Activated CD8-positive, alpha-beta memory T cell treated with anti-CD3 and anti-CD28 coated beads, Interleukin-2, amount 10 ng/mL, durations not matched to agents 7 days and 5 days (primary cell): ENCODE results near the gene CCDC70. TPM values are rescaled to one million over a fixed set of nuclear protein-coding genes. Genes with fewer than 3 reads are reported as not detected.
"Not testable (repeated sequence)": the region's sequence is repeated elsewhere in the genome, so short reads cannot be mapped to it uniquely, and the experiment has no call there.

Experiments used
- ATAC-seq: fragments of 150-1000 bp; cut with Tn5 transposase; one replicate; pipeline ENCODE4 v1.10.0; 2021; ENCODE audit warnings: moderate library complexity
- CTCF ChIA-PET: fragments of 350-600 bp; sonication (Branson Sonifier 250); formaldehyde crosslinking; loops from one replicate; lab custom pipeline; 2021; ENCODE audit warnings: antibody characterized with exemption; lab: Charles Lee
- DNase-seq: peaks from one replicate; pipeline ENCODE4 v3.0.0-alpha.2; 2020
- H3K27ac Mint-ChIP-seq: one replicate; pipeline ENCODE4 v1.8.0; 2021; ENCODE audit warnings: mild to moderate bottlenecking, mixed read lengths
- H3K27me3 Mint-ChIP-seq: one replicate; pipeline ENCODE4 v1.8.0; 2021; ENCODE audit warnings: mixed read lengths
- H3K36me3 Mint-ChIP-seq: one replicate; pipeline ENCODE4 v1.8.0; 2021; ENCODE audit warnings: mild to moderate bottlenecking, mixed read lengths
- H3K4me1 Mint-ChIP-seq: one replicate; pipeline ENCODE4 v1.8.0; 2021; ENCODE audit warnings: mixed read lengths
- H3K4me3 Mint-ChIP-seq: one replicate; pipeline ENCODE4 v1.8.0; 2021; ENCODE audit warnings: mild to moderate bottlenecking, moderate library complexity, mixed read lengths
- H3K9me3 Mint-ChIP-seq: one replicate; pipeline ENCODE4 v1.8.0; 2022; ENCODE audit warnings: low read depth, mixed read lengths
- total RNA-seq, 2 experiments: library from RNA; stranded (reverse); gene quantifications; one replicate each; pipeline ENCODE4 v1.2.3, GENCODE V29; 2021

CCDC70 gene
- total RNA-seq, 2 experiments from 2014 or later: not detected

DNA sequence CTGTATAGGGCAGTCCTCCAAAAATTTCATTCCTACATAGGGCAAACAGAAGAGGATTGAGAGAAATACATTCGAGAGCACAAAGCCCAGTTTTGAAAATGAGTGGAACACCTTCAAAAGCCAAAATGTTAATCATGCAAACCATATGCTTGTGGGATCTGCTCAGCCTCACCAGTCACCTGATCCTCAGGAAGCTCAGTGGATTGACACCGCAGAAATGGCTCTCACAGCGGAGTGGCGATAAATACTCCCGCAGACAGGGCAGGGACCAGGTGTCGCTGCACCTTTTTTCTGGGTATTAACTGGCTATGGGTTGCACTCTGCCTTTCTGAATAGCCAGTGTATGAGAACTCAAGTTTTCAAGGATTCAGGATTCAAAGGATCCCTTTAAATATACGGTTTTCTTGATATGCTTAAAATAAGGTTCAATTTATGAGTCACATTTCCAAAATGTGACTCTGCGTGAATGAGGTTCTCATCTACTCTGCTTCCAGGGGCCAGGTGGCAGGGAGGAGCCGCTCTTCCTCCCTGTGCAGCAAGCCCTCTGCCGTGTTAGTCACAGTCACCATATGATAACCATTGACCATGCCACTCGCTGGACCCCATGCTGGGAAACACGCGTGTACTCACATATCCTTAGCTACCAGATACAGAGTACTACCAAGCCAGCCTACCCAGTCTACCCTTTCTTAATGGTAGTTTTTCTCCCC lies 39.5 kb upstream of the CCDC70 start:
- Mint-ChIP-seq H3K9me3 (no peaks in the 10 kb centered on the region), H3K27me3 (no peaks in the 10 kb centered on the region), H3K36me3 (no peaks in the 10 kb centered on the region), H3K4me3 (no peak overlapping the region), H3K4me1 (peaks cover 73% of the 10 kb centered on the region), H3K27ac (peak overlapping the region; percentile 61)
- CTCF ChIA-PET: interaction anchor here (1.0 to 2.0 kb wide), 5 partner anchors 10 to 17 kb away, joined by 3 to 11 read pairs (median 5); no protein-coding TSS in a partner anchor
- DNase-seq (no peak), ATAC-seq (no peak)

DNA sequence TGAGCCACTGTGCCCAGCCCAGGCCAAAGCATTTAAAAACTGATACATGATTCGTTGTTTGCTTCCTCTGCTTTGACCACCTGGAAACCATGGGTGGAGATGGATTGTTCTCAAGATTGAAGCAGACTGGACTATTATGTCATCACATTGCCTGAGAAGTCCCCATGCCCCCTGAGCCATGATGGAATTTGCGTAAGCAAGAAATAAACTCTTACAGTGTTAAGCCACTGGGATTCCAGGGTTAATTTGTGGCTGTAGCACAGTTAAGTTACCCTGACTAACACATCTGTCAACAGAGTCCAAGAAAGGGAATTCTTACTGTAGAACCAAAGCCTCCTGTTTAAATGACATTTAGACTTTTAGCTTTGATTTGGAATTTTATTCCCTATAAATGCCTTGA lies 38.4 kb upstream of the CCDC70 start:
- H3K9me3 Mint-ChIP-seq: no peaks in the 10 kb centered on the region
- no peak for ATAC-seq
- H3K27ac Mint-ChIP-seq: no peak overlapping the region
- peaks cover 72% of the 10 kb centered on the region for H3K4me1 Mint-ChIP-seq
- no peaks in the 10 kb centered on the region for H3K36me3 Mint-ChIP-seq
- no peaks in the 10 kb centered on the region for H3K27me3 Mint-ChIP-seq
- CTCF ChIA-PET: interaction anchor here (1.0 to 2.0 kb wide), 4 partner anchors 8 to 18 kb away, joined by 3 to 9 read pairs (median 4); no protein-coding TSS in a partner anchor
- no peak overlapping the region for H3K4me3 Mint-ChIP-seq
- DNase-seq: no peak

DNA sequence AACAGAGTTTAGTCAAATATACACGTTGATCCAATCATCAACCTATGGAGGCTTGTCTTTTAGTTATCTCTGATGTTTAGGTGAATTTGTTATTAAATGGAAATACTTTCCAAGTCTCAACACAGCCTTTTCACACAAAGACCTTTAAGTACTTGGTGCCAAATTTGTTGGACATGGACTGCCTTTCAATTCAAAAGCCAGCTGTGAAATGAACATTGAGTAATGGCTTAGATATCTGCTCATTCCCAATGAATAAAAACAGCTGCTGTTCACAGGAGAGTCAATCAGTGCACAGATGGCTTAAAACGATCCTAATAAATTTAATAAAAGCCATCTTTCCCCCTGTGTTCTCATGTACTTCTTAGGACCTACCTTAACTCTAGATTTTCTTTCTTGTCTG lies 37.9 kb upstream of the CCDC70 start:
- H3K4me1 Mint-ChIP-seq: peaks cover 67% of the 10 kb centered on the region
- H3K27ac Mint-ChIP-seq: no peak overlapping the region

DNA sequence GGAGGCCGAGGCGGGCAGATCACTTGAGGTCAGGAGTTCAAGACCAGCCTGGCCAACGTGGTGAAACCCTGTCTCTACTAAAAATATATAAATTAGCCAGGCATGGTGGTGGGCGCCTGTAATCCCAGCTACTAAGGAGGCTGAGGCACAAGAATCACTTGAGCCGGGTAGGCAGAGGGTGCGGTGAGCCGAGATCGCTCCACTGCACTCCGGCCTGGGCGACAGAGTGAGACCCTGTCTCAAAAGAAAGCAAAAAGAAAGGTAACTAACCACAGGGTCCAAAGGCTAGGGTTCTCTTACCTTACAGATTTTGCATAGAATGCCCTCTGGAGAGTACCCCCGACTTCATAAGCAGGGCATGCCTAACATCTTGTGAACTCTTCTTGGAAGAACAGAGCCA lies 37.1 kb upstream of the CCDC70 start:
- H3K27me3 Mint-ChIP-seq, H3K36me3 Mint-ChIP-seq, DNase-seq, H3K9me3 Mint-ChIP-seq, H3K4me3 Mint-ChIP-seq, ATAC-seq: not testable (repeated sequence)
- peaks cover 60% of the 10 kb centered on the region for H3K4me1 Mint-ChIP-seq
- peak overlapping the region; percentile 80 for H3K27ac Mint-ChIP-seq
- CTCF ChIA-PET: interaction anchor here (1.0 to 2.2 kb wide), 6 partner anchors 9 to 332 kb away, joined by 3 to 19 read pairs (median 4); no protein-coding TSS in a partner anchor

More for the DNA sequence above, 37.9 kb upstream of the CCDC70 start:
- Mint-ChIP-seq H3K27me3 (no peaks in the 10 kb centered on the region), H3K4me3 (no peak overlapping the region), H3K9me3 (no peaks in the 10 kb centered on the region), H3K36me3 (no peaks in the 10 kb centered on the region)
- CTCF ChIA-PET: interaction anchor here (1.1 to 2.0 kb wide), 4 partner anchors 8 to 304 kb away, joined by 3 to 9 read pairs (median 6); no protein-coding TSS in a partner anchor
- DNase-seq (no peak), ATAC-seq (no peak)

DNA sequence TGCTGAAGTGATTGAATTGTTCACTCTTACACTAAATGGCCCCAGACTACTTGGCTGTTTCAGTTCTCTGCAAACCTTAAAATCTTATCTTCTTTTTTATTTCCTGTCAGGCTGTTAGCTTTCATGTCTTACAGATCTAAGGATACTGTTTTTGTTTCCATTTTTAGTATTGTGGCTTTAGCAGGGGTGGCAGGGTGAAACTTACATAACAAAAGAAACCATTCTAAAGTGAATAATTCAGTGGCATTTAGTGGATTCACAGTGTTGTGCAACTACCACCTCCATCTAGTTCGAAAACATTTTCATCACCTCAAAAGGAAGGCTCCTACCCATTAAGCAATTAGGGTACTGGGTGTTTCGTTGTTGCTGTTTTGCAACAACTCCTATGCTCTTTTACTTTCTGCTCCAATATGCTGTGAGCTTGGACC lies 36.6 kb upstream of the CCDC70 start:
- H3K36me3 Mint-ChIP-seq: no peaks in the 10 kb centered on the region
- H3K27ac Mint-ChIP-seq: peak overlapping the region; percentile 80
- CTCF ChIA-PET: interaction anchor here (1.0 to 2.2 kb wide), 10 partner anchors 10 to 331 kb away, joined by 3 to 19 read pairs (median 4); no protein-coding TSS in a partner anchor
- H3K27me3 Mint-ChIP-seq: no peaks in the 10 kb centered on the region
- ATAC-seq (peak; percentile 57), DNase-seq (no peak)
- H3K9me3 Mint-ChIP-seq: no peaks in the 10 kb centered on the region
- peaks cover 57% of the 10 kb centered on the region for H3K4me1 Mint-ChIP-seq
- H3K4me3 Mint-ChIP-seq: peak overlapping the region; percentile 39

DNA sequence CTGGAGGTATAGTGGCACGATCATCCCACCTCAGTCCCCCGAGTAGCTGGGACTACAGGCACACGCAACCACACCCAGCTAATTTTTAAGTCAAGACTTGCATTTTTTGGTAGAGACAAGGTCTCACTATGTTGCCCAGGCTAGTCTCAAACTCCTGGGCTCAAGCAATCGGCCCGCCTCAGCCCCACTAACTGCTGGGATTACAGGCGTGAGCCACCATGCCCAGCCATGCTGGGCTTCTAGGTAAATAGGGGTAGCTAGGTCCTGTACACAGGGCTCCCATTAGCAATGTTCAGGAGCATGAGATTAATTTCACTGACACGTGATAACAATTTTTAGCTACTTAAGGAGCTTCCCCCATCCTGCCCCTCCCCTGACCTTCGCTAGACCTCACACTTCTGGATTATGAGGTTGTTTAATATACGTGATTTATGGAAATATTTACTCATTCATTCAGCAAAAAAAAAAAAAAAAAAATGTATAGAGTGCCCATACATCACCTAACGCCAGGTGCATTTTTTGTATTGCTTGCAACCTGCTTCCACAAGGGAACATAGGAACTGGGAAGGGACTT lies 36.0 kb upstream of the CCDC70 start:
- DNase-seq: no peak
- Mint-ChIP-seq H3K4me1 (peaks cover 53% of the 10 kb centered on the region), H3K4me3 (peak overlapping the region; percentile 39), H3K9me3 (no peaks in the 10 kb centered on the region), H3K36me3 (no peaks in the 10 kb centered on the region), H3K27ac (peak overlapping the region; percentile 80), H3K27me3 (no peaks in the 10 kb centered on the region)
- ATAC-seq: no peak
- CTCF ChIA-PET: interaction anchor here (1.0 to 2.2 kb wide), 10 partner anchors 9 to 331 kb away, joined by 3 to 19 read pairs (median 4); no protein-coding TSS in a partner anchor

DNA sequence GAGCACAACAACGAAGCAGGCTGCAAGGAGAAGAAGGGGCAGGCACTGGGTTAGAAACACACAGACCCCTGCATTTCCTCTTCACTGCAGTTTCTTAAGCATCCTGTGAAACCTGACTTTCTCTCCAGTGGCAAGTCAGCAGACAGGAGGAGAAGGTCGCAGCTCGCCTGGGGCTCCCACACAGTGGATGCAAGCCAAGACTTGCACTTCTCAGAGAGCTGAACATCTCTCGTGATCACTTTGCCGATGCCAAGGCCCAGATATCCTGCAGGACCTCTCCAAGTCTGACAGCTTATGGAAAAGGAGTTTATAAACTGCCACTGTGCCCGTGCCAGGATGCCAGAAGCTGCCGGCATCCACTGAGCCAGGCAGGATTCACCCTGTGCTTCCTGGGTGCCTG lies 35.2 kb upstream of the CCDC70 start:
- ATAC-seq (no peak), DNase-seq (no peak)
- no peaks in the 10 kb centered on the region for H3K27me3 Mint-ChIP-seq
- H3K9me3 Mint-ChIP-seq: no peaks in the 10 kb centered on the region
- H3K4me1 Mint-ChIP-seq: peaks cover 45% of the 10 kb centered on the region
- H3K27ac Mint-ChIP-seq: no peak overlapping the region
- no peaks in the 10 kb centered on the region for H3K36me3 Mint-ChIP-seq
- H3K4me3 Mint-ChIP-seq: no peak overlapping the region
- CTCF ChIA-PET: interaction anchor here (1.2 to 2.2 kb wide), 4 partner anchors 11 to 24 kb away, joined by 3 to 19 read pairs (median 4); no protein-coding TSS in a partner anchor

DNA sequence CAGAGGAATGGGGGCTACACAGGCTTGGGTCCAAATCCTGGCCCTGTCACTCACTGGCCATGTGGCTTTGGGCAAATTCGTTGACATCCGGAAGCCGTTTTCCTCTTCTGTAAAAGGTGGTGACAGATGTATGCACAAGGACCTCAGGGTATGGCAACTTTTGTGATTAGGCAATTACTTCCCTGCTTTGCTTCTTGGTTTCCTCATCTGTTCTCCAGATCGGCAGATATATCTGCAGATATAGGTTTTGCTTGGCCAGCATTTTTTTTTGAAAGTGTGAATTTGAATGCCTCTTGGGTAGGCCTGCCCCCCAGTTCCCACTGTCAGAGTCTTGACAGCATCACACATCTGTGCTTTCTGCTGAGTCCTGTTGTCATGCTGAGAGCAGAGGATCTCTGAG lies 34.5 kb upstream of the CCDC70 start:
- Mint-ChIP-seq H3K36me3 (no peaks in the 10 kb centered on the region), H3K9me3 (no peaks in the 10 kb centered on the region), H3K4me1 (peaks cover 39% of the 10 kb centered on the region), H3K4me3 (no peak overlapping the region), H3K27ac (no peak overlapping the region), H3K27me3 (no peaks in the 10 kb centered on the region)
- no peak for DNase-seq
- CTCF ChIA-PET: interaction anchor here (1.1 to 3.2 kb wide), 5 partner anchors 12 to 22 kb away, joined by 3 to 16 read pairs (median 3); no protein-coding TSS in a partner anchor
- no peak for ATAC-seq

DNA sequence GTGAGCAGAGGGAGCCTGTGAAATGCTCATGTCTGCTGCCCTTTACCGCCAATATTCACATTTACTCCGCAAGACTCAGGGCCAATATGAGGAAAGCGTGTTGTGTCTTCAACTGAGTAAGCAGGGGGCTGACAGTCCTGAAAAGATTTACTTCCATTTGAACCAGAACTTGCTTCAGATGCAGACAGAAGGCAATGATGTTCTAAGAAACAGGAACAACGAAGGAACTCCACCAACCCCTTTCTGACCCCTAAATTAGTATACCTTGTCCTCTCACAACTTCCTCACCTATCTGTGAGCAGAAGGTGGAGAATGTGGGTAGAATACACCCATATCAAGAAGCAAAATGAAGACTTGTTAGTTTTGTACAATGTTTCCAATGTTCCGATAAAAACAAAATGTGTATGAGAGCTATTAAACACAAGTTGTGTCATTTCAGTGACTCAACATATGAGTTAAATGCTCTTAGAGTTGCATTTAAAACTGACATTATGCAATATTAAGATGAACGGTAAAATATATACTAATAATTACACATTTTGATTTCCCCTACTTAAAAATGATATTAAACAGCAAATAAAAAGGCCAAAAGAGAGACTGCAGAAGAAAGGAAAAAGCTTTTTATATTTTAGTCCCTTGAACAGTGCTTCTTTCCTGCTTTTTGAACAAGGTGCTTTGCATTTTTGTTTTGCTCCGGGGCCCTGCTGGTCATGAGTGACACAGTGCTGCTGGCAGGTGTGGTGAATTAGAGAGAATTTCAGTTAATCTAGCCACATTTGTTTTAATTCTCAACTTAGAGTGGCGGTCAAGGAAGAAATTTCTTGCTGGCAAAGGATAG lies 32.8 kb upstream of the CCDC70 start:
- no peaks in the 10 kb centered on the region for H3K9me3 Mint-ChIP-seq
- ATAC-seq (no peak), DNase-seq (no peak)
- H3K36me3 Mint-ChIP-seq: no peaks in the 10 kb centered on the region
- CTCF ChIA-PET: interaction anchor here (0.7 to 3.2 kb wide), 3 partner anchors 8 to 20 kb away, joined by 3 to 16 read pairs (median 4); no protein-coding TSS in a partner anchor
- no peak overlapping the region for H3K4me3 Mint-ChIP-seq
- peaks cover 4% of the 10 kb centered on the region for H3K27me3 Mint-ChIP-seq
- H3K27ac Mint-ChIP-seq: no peak overlapping the region
- H3K4me1 Mint-ChIP-seq: peaks cover 32% of the 10 kb centered on the region

DNA sequence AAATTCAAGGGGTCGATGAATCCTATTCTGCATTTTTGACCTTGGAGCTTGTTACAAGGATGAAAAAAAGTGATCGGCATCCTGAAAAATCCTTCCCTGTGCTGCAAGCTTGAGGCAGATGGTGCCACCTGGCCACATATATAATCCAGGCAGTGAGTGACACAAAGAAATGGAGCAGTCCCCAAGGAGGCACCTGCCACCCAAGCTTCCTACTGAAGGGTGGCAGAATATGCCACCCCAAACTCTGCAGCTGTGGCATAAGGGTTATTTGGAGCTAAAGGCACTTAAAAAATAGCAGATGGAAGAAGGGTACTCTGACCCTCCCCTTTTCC lies 32.2 kb upstream of the CCDC70 start:
- Mint-ChIP-seq H3K9me3 (no peaks in the 10 kb centered on the region), H3K27me3 (peaks cover 4% of the 10 kb centered on the region), H3K36me3 (no peaks in the 10 kb centered on the region), H3K4me3 (no peak overlapping the region), H3K4me1 (peaks cover 32% of the 10 kb centered on the region), H3K27ac (no peak overlapping the region)
- no peak for ATAC-seq
- DNase-seq: no peak
- CTCF ChIA-PET: interaction anchor here (0.7 to 3.2 kb wide), 2 partner anchors 9 to 14 kb away, joined by 4 to 16 read pairs; no protein-coding TSS in a partner anchor

DNA sequence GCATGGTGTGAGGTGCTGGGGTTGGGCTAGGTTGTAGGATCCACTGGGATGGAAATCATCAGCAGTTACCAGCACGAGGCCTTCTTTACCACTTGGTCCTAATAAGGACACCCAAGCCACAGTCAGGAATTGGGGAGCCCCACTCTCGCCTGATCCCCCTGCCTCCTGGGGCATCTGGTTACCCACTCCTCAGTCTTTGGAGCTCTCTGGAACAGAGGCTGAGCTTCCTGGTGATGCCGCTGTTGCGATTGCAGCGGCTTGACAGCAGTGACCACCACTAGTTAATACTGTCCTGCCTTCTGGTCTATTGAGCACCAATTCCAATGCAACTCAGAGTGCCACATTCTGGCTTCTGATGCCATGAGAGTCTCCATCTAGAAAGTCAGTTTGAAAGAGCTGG lies 30.2 kb upstream of the CCDC70 start:
- DNase-seq: no peak
- Mint-ChIP-seq H3K36me3 (no peaks in the 10 kb centered on the region), H3K9me3 (no peaks in the 10 kb centered on the region), H3K27me3 (peaks cover 4% of the 10 kb centered on the region), H3K27ac (no peak overlapping the region), H3K4me3 (no peak overlapping the region), H3K4me1 (peaks cover 14% of the 10 kb centered on the region)
- no peak for ATAC-seq
- CTCF ChIA-PET: interaction anchor here (1.3 to 3.1 kb wide), 4 partner anchors 8 to 19 kb away, joined by 7 to 43 read pairs (median 10); no protein-coding TSS in a partner anchor

DNA sequence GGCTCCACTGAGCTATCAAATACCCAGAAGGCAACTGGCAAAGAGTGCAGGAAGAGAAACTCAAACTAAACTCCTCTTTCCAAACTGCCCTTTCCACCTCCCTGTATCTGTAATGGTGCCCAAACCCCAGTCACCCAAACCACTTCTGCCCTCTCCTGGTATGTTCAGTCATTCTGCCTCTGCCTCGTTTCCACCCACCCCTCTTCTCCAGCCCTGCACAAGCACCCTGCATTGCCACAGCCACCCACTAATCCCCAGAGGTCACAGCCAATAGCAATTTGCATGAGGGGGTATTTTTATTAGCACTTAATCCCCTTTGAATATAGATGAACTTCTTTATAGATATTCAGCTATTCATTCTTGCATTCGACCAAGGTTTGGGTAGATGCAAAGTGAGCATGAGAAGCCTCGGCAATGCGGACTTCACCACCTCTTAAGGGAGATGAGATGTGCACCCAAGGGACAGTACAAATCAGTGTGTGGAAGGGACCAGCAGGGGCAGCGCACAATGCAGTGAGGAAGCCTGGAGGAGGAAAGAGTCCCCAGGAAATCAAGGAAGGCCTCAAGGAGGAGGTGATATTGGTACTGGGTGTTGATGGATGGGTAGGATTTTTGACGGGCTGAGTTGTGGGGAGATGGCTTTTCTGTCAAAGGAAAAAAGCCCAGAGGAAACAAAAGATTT lies 29.2 kb upstream of the CCDC70 start:
- H3K36me3 Mint-ChIP-seq: no peaks in the 10 kb centered on the region
- CTCF ChIA-PET: interaction anchor here (0.8 to 3.1 kb wide), 7 partner anchors 10 to 35 kb away, joined by 3 to 43 read pairs (median 7); partner anchors contain the start of gene TMEM272
- H3K9me3 Mint-ChIP-seq: no peaks in the 10 kb centered on the region
- H3K4me1 Mint-ChIP-seq: peaks cover 20% of the 10 kb centered on the region
- DNase-seq (peak; percentile 62), ATAC-seq (peak; percentile 87)
- peaks cover 4% of the 10 kb centered on the region for H3K27me3 Mint-ChIP-seq
- no peak overlapping the region for H3K27ac Mint-ChIP-seq
- H3K4me3 Mint-ChIP-seq: no peak overlapping the region
